Measurements from ENCODE around the gene TSPAN2. TPM values are rescaled to one million over a fixed set of nuclear protein-coding genes. Genes with fewer than 3 reads are reported as not detected.

The TSPAN2 gene
- total RNA-seq, 2 donors from 2014 or later = 7.1 to 10.7 TPM

- DNase-seq = no peak
- peaks cover 11% of the 10 kb centered on the region for H3K27me3 ChIP-seq (ENCODE audit: control insufficient read depth, insufficient read depth, low read length, poor library complexity, severe bottlenecking)
- H3K4me1 ChIP-seq (ENCODE audit: control insufficient read depth, insufficient read depth, low read length) = peaks cover 3% of the 10 kb centered on the region
- no peak overlapping the region for H3K9ac ChIP-seq (ENCODE audit: extremely low read depth, low read length, poor library complexity, severe bottlenecking)
- no peaks in the 10 kb centered on the region for H3K36me3 ChIP-seq (ENCODE audit: control insufficient read depth, insufficient read depth, low read length)
- TF ChIP-seq, protein P1, sequence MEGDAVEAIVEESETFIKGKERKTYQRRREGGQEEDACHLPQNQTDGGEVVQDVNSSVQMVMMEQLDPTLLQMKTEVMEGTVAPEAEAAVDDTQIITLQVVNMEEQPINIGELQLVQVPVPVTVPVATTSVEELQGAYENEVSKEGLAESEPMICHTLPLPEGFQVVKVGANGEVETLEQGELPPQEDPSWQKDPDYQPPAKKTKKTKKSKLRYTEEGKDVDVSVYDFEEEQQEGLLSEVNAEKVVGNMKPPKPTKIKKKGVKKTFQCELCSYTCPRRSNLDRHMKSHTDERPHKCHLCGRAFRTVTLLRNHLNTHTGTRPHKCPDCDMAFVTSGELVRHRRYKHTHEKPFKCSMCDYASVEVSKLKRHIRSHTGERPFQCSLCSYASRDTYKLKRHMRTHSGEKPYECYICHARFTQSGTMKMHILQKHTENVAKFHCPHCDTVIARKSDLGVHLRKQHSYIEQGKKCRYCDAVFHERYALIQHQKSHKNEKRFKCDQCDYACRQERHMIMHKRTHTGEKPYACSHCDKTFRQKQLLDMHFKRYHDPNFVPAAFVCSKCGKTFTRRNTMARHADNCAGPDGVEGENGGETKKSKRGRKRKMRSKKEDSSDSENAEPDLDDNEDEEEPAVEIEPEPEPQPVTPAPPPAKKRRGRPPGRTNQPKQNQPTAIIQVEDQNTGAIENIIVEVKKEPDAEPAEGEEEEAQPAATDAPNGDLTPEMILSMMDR (conservative IDR thresholded peaks at IDR 0.05) = no peak
- H3K9me3 ChIP-seq (ENCODE audit: control insufficient read depth, low read length) = no peaks in the 10 kb centered on the region
- H3K27me3 Mint-ChIP-seq (ENCODE audit: insufficient read depth) = peaks cover 33% of the 10 kb centered on the region
- H3K4me1 Mint-ChIP-seq = peaks cover 8% of the 10 kb centered on the region
- H3K27ac Mint-ChIP-seq = no peak overlapping the region
- no peak overlapping the region for H3K4me3 Mint-ChIP-seq
- H3K4me3 ChIP-seq (ENCODE audit: low read length) = no peak overlapping the region
- no peak overlapping the region for H3K27ac ChIP-seq (ENCODE audit: low read depth, low read length)
- H3K36me3 Mint-ChIP-seq (ENCODE audit: low read depth) = no peaks in the 10 kb centered on the region
- 91 to 95% methylated on average over 2 of the region's 2 CpGs for WGBS, 2 experiments (ENCODE audit: insufficient coverage in 1 of 2, insufficient read length in 1 of 2)
- H3K9me3 Mint-ChIP-seq = no peaks in the 10 kb centered on the region
These were observed 2.3 kb upstream of the TSPAN2 start for GRCh38 chr1:115091572-115091971.

GRCh38 chr1:115090956-115091355, 1.7 kb upstream of the TSPAN2 start:
- no peak for DNase-seq
- Mint-ChIP-seq H3K4me1 (peaks cover 8% of the 10 kb centered on the region), H3K36me3 (ENCODE audit: low read depth) (no peaks in the 10 kb centered on the region), H3K9me3 (no peaks in the 10 kb centered on the region), H3K27ac (no peak overlapping the region), H3K4me3 (no peak overlapping the region), H3K27me3 (ENCODE audit: insufficient read depth) (peaks cover 33% of the 10 kb centered on the region)
- H3K27ac ChIP-seq (ENCODE audit: low read depth, low read length) = no peak overlapping the region
- TF ChIP-seq, protein P1 (conservative IDR thresholded peaks at IDR 0.05) = no peak
- H3K36me3 ChIP-seq (ENCODE audit: control insufficient read depth, insufficient read depth, low read length) = no peaks in the 10 kb centered on the region
- H3K4me3 ChIP-seq (ENCODE audit: low read length) = no peak overlapping the region
- no peaks in the 10 kb centered on the region for H3K9me3 ChIP-seq (ENCODE audit: control insufficient read depth, low read length)
- H3K9ac ChIP-seq (ENCODE audit: extremely low read depth, low read length, poor library complexity, severe bottlenecking) = no peak overlapping the region
- peaks cover 3% of the 10 kb centered on the region for H3K4me1 ChIP-seq (ENCODE audit: control insufficient read depth, insufficient read depth, low read length)
- H3K27me3 ChIP-seq (ENCODE audit: control insufficient read depth, insufficient read depth, low read length, poor library complexity, severe bottlenecking) = peaks cover 11% of the 10 kb centered on the region
- WGBS, 2 experiments (ENCODE audit: insufficient coverage in 1 of 2, insufficient read length in 1 of 2) = 95% methylated on average over 2 of the region's 4 CpGs; no CpG with 5 or more reads in 1 of the 2 experiments

GRCh38 chr1:115090540-115090939, 1.2 kb upstream of the TSPAN2 start:
- peaks cover 8% of the 10 kb centered on the region for H3K4me1 Mint-ChIP-seq
- peak overlapping the region; percentile 72 for H3K4me3 Mint-ChIP-seq
- H3K4me1 ChIP-seq (ENCODE audit: control insufficient read depth, insufficient read depth, low read length) = peaks cover 3% of the 10 kb centered on the region
- DNase-seq = peak; percentile 79
- no peaks in the 10 kb centered on the region for H3K9me3 Mint-ChIP-seq
- H3K27ac Mint-ChIP-seq = no peak overlapping the region
- no peak overlapping the region for H3K27ac ChIP-seq (ENCODE audit: low read depth, low read length)
- peak overlapping the region; percentile 86 for H3K4me3 ChIP-seq (ENCODE audit: low read length)
- TF ChIP-seq, protein P1 (conservative IDR thresholded peaks at IDR 0.05) = no peak
- H3K36me3 Mint-ChIP-seq (ENCODE audit: low read depth) = no peaks in the 10 kb centered on the region
- no peak overlapping the region for H3K9ac ChIP-seq (ENCODE audit: extremely low read depth, low read length, poor library complexity, severe bottlenecking)
- H3K9me3 ChIP-seq (ENCODE audit: control insufficient read depth, low read length) = no peaks in the 10 kb centered on the region
- WGBS, 2 experiments (ENCODE audit: insufficient coverage in 1 of 2, insufficient read length in 1 of 2) = 59 to 69% methylated on average over 8 of the region's 8 CpGs
- peaks cover 11% of the 10 kb centered on the region for H3K27me3 ChIP-seq (ENCODE audit: control insufficient read depth, insufficient read depth, low read length, poor library complexity, severe bottlenecking)
- no peaks in the 10 kb centered on the region for H3K36me3 ChIP-seq (ENCODE audit: control insufficient read depth, insufficient read depth, low read length)
- H3K27me3 Mint-ChIP-seq (ENCODE audit: insufficient read depth) = peaks cover 33% of the 10 kb centered on the region
